WTC11 (cell line): ENCODE data around the gene KLHL7. TPM values are rescaled to one million over a fixed set of nuclear protein-coding genes. Genes with fewer than 3 reads are reported as not detected.
A peak's percentile ranks its signal among the peaks of the same experiment; 100 is the strongest.

Source experiments
- AFF4 ChIP-seq: sonication (generic); formaldehyde crosslinking; IDR thresholded peaks from 2 replicates; pipeline ENCODE4 v1.8.1; 2023; ENCODE audit warnings: mild to moderate bottlenecking, missing genetic modification reagents, borderline replicate concordance
- ATF3 ChIP-seq: sonication (generic); formaldehyde crosslinking; conservative IDR thresholded peaks from 2 replicates; pipeline ENCODE4 v1.8.1; 2022; ENCODE audit warnings: mild to moderate bottlenecking, missing genetic modification reagents
- CDX4 ChIP-seq: fragments of 250-450 bp; sonication (Bioruptor Pico); IDR thresholded peaks from 2 replicates; pipeline ENCODE4 v1.9.0; 2021; ENCODE audit warnings: moderate library complexity, mild to moderate bottlenecking, inconsistent platforms, borderline replicate concordance
- ELF4 ChIP-seq: sonication (generic); formaldehyde crosslinking; IDR thresholded peaks from 2 replicates; pipeline ENCODE4 v1.8.1; 2022; ENCODE audit warnings: low read depth, mild to moderate bottlenecking, moderate library complexity, missing genetic modification reagents
- EMX1 ChIP-seq: fragments of 250-450 bp; sonication (Bioruptor Pico); IDR thresholded peaks from 2 replicates; pipeline ENCODE4 v1.8.0; 2021; ENCODE audit warnings: mild to moderate bottlenecking
- GABPB1 ChIP-seq: sonication (generic); formaldehyde crosslinking; IDR thresholded peaks from 2 replicates; pipeline ENCODE4 v1.8.1; 2023; ENCODE audit warnings: mild to moderate bottlenecking, missing genetic modification reagents
- HMGXB4 ChIP-seq: sonication (generic); formaldehyde crosslinking; IDR thresholded peaks from 2 replicates; pipeline ENCODE4 v1.8.1; 2023; ENCODE audit warnings: mild to moderate bottlenecking, moderate library complexity, missing genetic modification reagents
- JUN ChIP-seq: sonication (generic); formaldehyde crosslinking; IDR thresholded peaks from 2 replicates; pipeline ENCODE4 v1.8.0; 2023; ENCODE audit warnings: mild to moderate bottlenecking, missing genetic modification reagents
- NFATC4 ChIP-seq: fragments of 250-450 bp; sonication (Bioruptor Pico); IDR thresholded peaks from 2 replicates; pipeline ENCODE4 v1.9.0; 2021; ENCODE audit warnings: mild to moderate bottlenecking
- NR2C2 ChIP-seq: sonication (generic); formaldehyde crosslinking; IDR thresholded peaks from 2 replicates; pipeline ENCODE4 v1.8.0; 2022; ENCODE audit warnings: mild to moderate bottlenecking, missing genetic modification reagents
- OVOL2 ChIP-seq: fragments of 250-450 bp; sonication (Bioruptor Pico); IDR thresholded peaks from 2 replicates; pipeline ENCODE4 v1.9.0; 2021; ENCODE audit warnings: mild to moderate bottlenecking, borderline replicate concordance
- PREB ChIP-seq: sonication (generic); formaldehyde crosslinking; IDR thresholded peaks from 2 replicates; pipeline ENCODE4 v1.8.1; 2022; ENCODE audit warnings: mild to moderate bottlenecking, missing genetic modification reagents, moderate library complexity, borderline replicate concordance
- RELA ChIP-seq: sonication (generic); formaldehyde crosslinking; IDR thresholded peaks from 2 replicates; pipeline ENCODE4 v1.8.1; 2022; ENCODE audit warnings: missing genetic modification reagents, mild to moderate bottlenecking, borderline replicate concordance
- SMAD3 ChIP-seq: sonication (generic); formaldehyde crosslinking; IDR thresholded peaks from 2 replicates; pipeline ENCODE4 v1.8.0; 2022; ENCODE audit warnings: missing genetic modification reagents, mild to moderate bottlenecking, borderline replicate concordance
- SOX15 ChIP-seq: fragments of 250-450 bp; sonication (Bioruptor Pico); IDR thresholded peaks from 2 replicates; pipeline ENCODE4 v1.9.0; 2021; ENCODE audit warnings: mild to moderate bottlenecking
- TCF7 ChIP-seq: sonication (generic); formaldehyde crosslinking; IDR thresholded peaks from 2 replicates; pipeline ENCODE4 v1.8.0; 2022; ENCODE audit warnings: mild to moderate bottlenecking, low read depth, missing genetic modification reagents, moderate library complexity
- USF1 ChIP-seq: sonication (generic); formaldehyde crosslinking; IDR thresholded peaks from 2 replicates; pipeline ENCODE4 v1.8.0; 2022; ENCODE audit warnings: mild to moderate bottlenecking, missing genetic modification reagents
- ZNF138 ChIP-seq: sonication (generic); formaldehyde crosslinking; conservative IDR thresholded peaks from 2 replicates; pipeline ENCODE4 v1.8.1; 2022; ENCODE audit warnings: mild to moderate bottlenecking, moderate library complexity, missing genetic modification reagents
- ZNF512 ChIP-seq: sonication (generic); formaldehyde crosslinking; IDR thresholded peaks from 2 replicates; pipeline ENCODE4 v1.8.1; 2022; ENCODE audit warnings: missing genetic modification reagents, borderline replicate concordance
- total RNA-seq: library from RNA; stranded (reverse); gene quantifications from 3 replicates; pipeline ENCODE4 v1.2.3, GENCODE V29; 2021

Gene KLHL7
- total RNA-seq, 1 experiment from 2014 or later, result 82.1 TPM

GRCh38 chr7:23181684-23182553 lies 76.3 kb downstream of the KLHL7 start, which contains the start of gene NUP42 (continued):
- 0 out of 2 replicates have a peak, but pooled peaks have one; percentile 57 for TF ChIP-seq ZNF512
- no peak for TF ChIP-seq PREB (CRISPR knock-in tag)
- TF ChIP-seq TCF7 (CRISPR knock-in tag), result no peak
- TF ChIP-seq CDX4, result no peak
- no peak for TF ChIP-seq ELF4
- TF ChIP-seq ZNF138 (CRISPR knock-in tag), result no peak
- no peak for TF ChIP-seq USF1 (CRISPR knock-in tag)
- TF ChIP-seq EMX1 (CRISPR knock-in tag), result no peak
- TF ChIP-seq SOX15, result no peak
- TF ChIP-seq HMGXB4 (CRISPR knock-in tag), result peak; percentile 74; the same call in 1 of the 2 replicates
- peak; percentile 35; the same call in 1 of the 2 replicates for TF ChIP-seq GABPB1 (CRISPR knock-in tag)
- TF ChIP-seq NFATC4, result no peak
- TF ChIP-seq SMAD3 (CRISPR knock-in tag), result peak; percentile 73; the same call in 1 of the 2 replicates
- TF ChIP-seq ATF3 (CRISPR knock-in tag), result no peak
- no peak for TF ChIP-seq JUN (CRISPR knock-in tag)
- TF ChIP-seq OVOL2 (CRISPR knock-in tag), result no peak
- no peak for TF ChIP-seq AFF4
- TF ChIP-seq NR2C2 (CRISPR knock-in tag), result no peak
- TF ChIP-seq RELA (CRISPR knock-in tag), result no peak
